OCI-LY7 (cell line): ENCODE measurements around the gene ABCC12. TPM values are rescaled to one million over a fixed set of nuclear protein-coding genes. Genes with fewer than 3 reads are reported as not detected.

ENCODE experiments used
- BruUV-seq: library from RNA; stranded (reverse); fragments of 400-500 nt; replicated peaks from 2 replicates; lab custom pipeline; 2021; lab: Mats Ljungman, UMichigan
- CTCF ChIA-PET: fragments of 300-600 bp; sonication (Branson Sonifier 250); formaldehyde crosslinking; loops from one replicate; lab custom pipeline; 2022; ENCODE audit warnings: antibody characterized with exemption; ENCODE audit not compliant: unreplicated experiment; lab: Charles Lee
- POLR2A ChIA-PET: fragments of 300-600 bp; sonication (Branson Sonifier 250); formaldehyde crosslinking; loops from one replicate; lab custom pipeline; 2022; ENCODE audit warnings: antibody characterized with exemption; lab: Charles Lee
- DNase-seq: peaks from one replicate; pipeline ENCODE4 v3.0.0-alpha.2; 2015; ENCODE audit warnings: low spot score
- H2AFZ ChIP-seq: fragments of 200-600 bp; sonication (generic), shearing (Covaris generic); 2 replicates; pipeline ENCODE4 v1.6.1; 2014; ENCODE audit warnings: mild to moderate bottlenecking, antibody characterized with exemption, low read length, moderate library complexity
- H3K27ac ChIP-seq: fragments of 200-600 bp; sonication (generic); 2 replicates; pipeline ENCODE4 v1.5.1; 2014; ENCODE audit warnings: mixed run types, low read depth, mild to moderate bottlenecking, moderate library complexity, low read length, inconsistent platforms; ENCODE audit not compliant: poor library complexity, severe bottlenecking
- H3K36me3 ChIP-seq: fragments of 200-600 bp; sonication (generic); 2 replicates; pipeline ENCODE4 v1.6.1; 2014; ENCODE audit warnings: mild to moderate bottlenecking, antibody characterized with exemption, low read length, moderate library complexity, mixed read lengths; ENCODE audit not compliant: insufficient read depth
- H3K4me1 ChIP-seq: fragments of 200-600 bp; sonication (generic); 2 replicates; pipeline ENCODE4 v1.5.1; 2014; ENCODE audit warnings: mild to moderate bottlenecking, low read length; ENCODE audit not compliant: insufficient read depth, poor library complexity, severe bottlenecking
- H3K4me2 ChIP-seq: fragments of 200-600 bp; sonication (generic); 2 replicates; pipeline ENCODE4 v1.6.1; 2014; ENCODE audit warnings: mild to moderate bottlenecking, low read length
- H3K4me3 ChIP-seq: fragments of 200-600 bp; sonication (generic); 2 replicates; pipeline ENCODE4 v1.5.1; 2014; ENCODE audit warnings: mild to moderate bottlenecking, low read depth, low read length; ENCODE audit not compliant: poor library complexity, severe bottlenecking
- H3K79me2 ChIP-seq: fragments of 200-600 bp; sonication (generic); 2 replicates; pipeline ENCODE4 v1.6.1; 2016; ENCODE audit warnings: low read depth, mild to moderate bottlenecking, low read length, moderate library complexity, mixed read lengths; ENCODE audit not compliant: insufficient read depth
- H3K9me2 ChIP-seq: fragments of 200-600 bp; sonication (generic); 2 replicates; pipeline ENCODE4 v1.6.1; 2016; ENCODE audit warnings: mild to moderate bottlenecking, low read length, mixed read lengths; ENCODE audit not compliant: insufficient read depth
- H3K9me3 ChIP-seq: fragments of 200-600 bp; sonication (generic); 2 replicates; pipeline ENCODE4 v1.6.1; 2014; ENCODE audit warnings: mild to moderate bottlenecking, mixed run types, low read length, mixed read lengths
- H4K20me1 ChIP-seq: fragments of 200-600 bp; sonication (generic); 2 replicates; pipeline ENCODE4 v1.6.1; 2014; ENCODE audit warnings: mild to moderate bottlenecking, antibody characterized with exemption, low read length, moderate library complexity, mixed read lengths; ENCODE audit not compliant: insufficient read depth
- CTCF ChIP-seq: fragments of 200-600 bp; sonication (generic); conservative IDR thresholded peaks from 2 replicates; pipeline ENCODE4 v1.5.1; 2014; ENCODE audit warnings: mild to moderate bottlenecking, antibody characterized with exemption, low read length, moderate library complexity, mixed read lengths
- EZH2phosphoT487 ChIP-seq: fragments of 200-600 bp; sonication (generic); IDR thresholded peaks from 2 replicates; pipeline ENCODE4 v1.6.1; 2018; ENCODE audit warnings: low read depth, borderline replicate concordance, mild to moderate bottlenecking, mixed run types, antibody characterized with exemption, low read length, moderate library complexity, mixed read lengths
- intact Hi-C: fragments of 100-400 bp; cut with micrococcal nuclease; formaldehyde crosslinking; loops from one replicate; pipeline ENCODE4 v1.10.0; 2022; ENCODE audit not compliant: unreplicated experiment
- total RNA-seq, 2 experiments: library from RNA; depleted of rRNA in 1 of 2; stranded (reverse); fragments of >200 nt in 1 of 2; shearing (Covaris generic) in 1 of 2; gene quantifications; 2 replicates each; pipeline ENCODE4 v1.2.3, GENCODE V29; 2014 to 2022

Gene ABCC12
- total RNA-seq, 2 experiments from 2014 or later = not detected

- ChIA-PET POLR2A (interaction anchor here (0.7 kb wide), 1 partner anchor 1079 kb away, joined by 3 read pairs; no protein-coding TSS in a partner anchor), CTCF (no interaction called here)
- no TSS peak for BruUV-seq
- intact Hi-C loops = no loop called here
- no peaks in the 10 kb centered on the region for H3K9me3 ChIP-seq
- H2AFZ ChIP-seq = no peak overlapping the region
- no peaks in the 10 kb centered on the region for H3K36me3 ChIP-seq
- DNase-seq = no peak
- no peaks in the 10 kb centered on the region for H3K9me2 ChIP-seq
- H4K20me1 ChIP-seq = no peaks in the 10 kb centered on the region
- H3K27ac ChIP-seq = no peak overlapping the region
- no peaks in the 10 kb centered on the region for H3K79me2 ChIP-seq
- no peaks in the 10 kb centered on the region for H3K4me1 ChIP-seq
- no peak overlapping the region for H3K4me3 ChIP-seq
- H3K4me2 ChIP-seq = no peak overlapping the region
- 0 out of 2 replicates have a peak, but pooled peaks have one; percentile 32 for TF ChIP-seq CTCF
- TF ChIP-seq EZH2phosphoT487 = no peak
Measured at GRCh38 chr16:48113471-48113870, 42.3 kb downstream of the ABCC12 start.

GRCh38 chr16:48113001-48113400 lies 42.8 kb downstream of the ABCC12 start:
- TF ChIP-seq EZH2phosphoT487 (no peak), CTCF (no peak)
- H2AFZ ChIP-seq = no peak overlapping the region
- POLR2A ChIA-PET = no interaction called here
- H3K27ac ChIP-seq = no peak overlapping the region
- intact Hi-C loops = no loop called here
- H3K9me3 ChIP-seq = no peaks in the 10 kb centered on the region
- DNase-seq = no peak
- CTCF ChIA-PET = no interaction called here
- no peak overlapping the region for H3K4me2 ChIP-seq
- H3K4me1 ChIP-seq = no peaks in the 10 kb centered on the region
- no peaks in the 10 kb centered on the region for H3K79me2 ChIP-seq
- H3K4me3 ChIP-seq = no peak overlapping the region
- H4K20me1 ChIP-seq = no peaks in the 10 kb centered on the region
- H3K36me3 ChIP-seq = no peaks in the 10 kb centered on the region
- no peaks in the 10 kb centered on the region for H3K9me2 ChIP-seq
- no TSS peak for BruUV-seq

GRCh38 chr16:48112600-48112999 lies 43.2 kb downstream of the ABCC12 start:
- Histone ChIP-seq H2AFZ (no peak overlapping the region), H3K79me2 (no peaks in the 10 kb centered on the region), H3K27ac (no peak overlapping the region), H3K4me1 (no peaks in the 10 kb centered on the region), H3K36me3 (no peaks in the 10 kb centered on the region), H3K4me3 (no peak overlapping the region), H3K4me2 (no peak overlapping the region), H3K9me2 (no peaks in the 10 kb centered on the region), H4K20me1 (no peaks in the 10 kb centered on the region), H3K9me3 (no peaks in the 10 kb centered on the region)
- intact Hi-C loops = no loop called here
- ChIA-PET CTCF (no interaction called here), POLR2A (no interaction called here)
- DNase-seq = no peak
- no TSS peak for BruUV-seq
- TF ChIP-seq EZH2phosphoT487 (no peak), CTCF (no peak)
